Colonic mucosa (tissue), 4 donors: ENCODE data around the gene DSTN. TPM values are rescaled to one million over a fixed set of nuclear protein-coding genes. Genes with fewer than 3 reads are reported as not detected.

Experiments
- DNase-seq: peaks from one replicate; pipeline ENCODE4 v3.0.0-alpha.2; 2020
- H3K27ac ChIP-seq: fragments of 200-600 bp; one replicate; pipeline ENCODE4 v1.8.0; 2021
- H3K27me3 ChIP-seq: fragments of 200-600 bp; one replicate; pipeline ENCODE4 v1.8.0; 2021
- H3K36me3 ChIP-seq: fragments of 200-600 bp; one replicate; pipeline ENCODE4 v1.8.0; 2021
- H3K4me1 ChIP-seq: fragments of 200-600 bp; one replicate; pipeline ENCODE4 v1.8.0; 2021; ENCODE audit warnings: mild to moderate bottlenecking
- H3K4me3 ChIP-seq: fragments of 200-600 bp; one replicate; pipeline ENCODE4 v1.8.0; 2021
- H3K9ac ChIP-seq, 2 donors: one replicate each; pipeline ENCODE4 v1.7.0; 2013; ENCODE audit warnings: control low read depth in 2 of 2, low read depth in 2 of 2, low read length in 2 of 2
- H3K9me3 ChIP-seq: fragments of 200-600 bp; one replicate; pipeline ENCODE4 v1.8.0; 2021
- intact Hi-C: fragments of 100-400 bp; cut with DNase I; formaldehyde crosslinking; loops from one replicate; pipeline ENCODE4 v1.14.1; 2022
- total RNA-seq, 2 donors: library from RNA; stranded (reverse); fragmentation: NEBNext Ultra II Directional in 1 of 2; extraction: Animal tissue kit (Norgen Biotek cat#: 25700) in 1 of 2; gene quantifications; one replicate each; pipeline ENCODE4 v1.2.1, GENCODE V29; 2021
- TF ChIP-seq, protein P1 (sequence below): fragments of 200-600 bp; IDR thresholded peaks from one replicate; pipeline ENCODE4 v1.8.0; 2022; ENCODE audit warnings: antibody characterized with exemption, mild to moderate bottlenecking
- donor health status: healthy.
- donor health status: DM: no; HTN: no; CAD: no.
- donor health status: DM: no; HTN: no; CAD: no.

DSTN gene
- total RNA-seq, 2 donors from 2014 or later = 247 to 437 TPM

DNA sequence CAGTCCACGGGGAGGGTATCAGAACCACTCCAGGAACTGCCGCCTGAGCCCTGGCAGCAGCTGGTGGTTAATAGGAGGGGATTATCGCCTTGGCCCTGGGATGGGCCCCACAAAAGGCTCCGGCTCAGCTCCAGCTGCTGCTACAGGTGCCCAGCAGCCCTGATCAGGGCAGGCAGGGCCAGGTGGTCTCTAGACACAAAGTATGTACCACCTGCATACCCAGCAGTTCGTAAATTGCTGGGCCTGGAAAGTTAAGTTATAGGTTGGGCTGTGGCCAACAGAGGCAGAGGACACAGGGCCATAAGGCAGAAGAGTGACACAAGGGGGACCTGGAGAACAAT lies 77.1 kb downstream of the DSTN start:
- H3K36me3 ChIP-seq = peaks cover 8% of the 10 kb centered on the region
- TF ChIP-seq, protein P1, sequence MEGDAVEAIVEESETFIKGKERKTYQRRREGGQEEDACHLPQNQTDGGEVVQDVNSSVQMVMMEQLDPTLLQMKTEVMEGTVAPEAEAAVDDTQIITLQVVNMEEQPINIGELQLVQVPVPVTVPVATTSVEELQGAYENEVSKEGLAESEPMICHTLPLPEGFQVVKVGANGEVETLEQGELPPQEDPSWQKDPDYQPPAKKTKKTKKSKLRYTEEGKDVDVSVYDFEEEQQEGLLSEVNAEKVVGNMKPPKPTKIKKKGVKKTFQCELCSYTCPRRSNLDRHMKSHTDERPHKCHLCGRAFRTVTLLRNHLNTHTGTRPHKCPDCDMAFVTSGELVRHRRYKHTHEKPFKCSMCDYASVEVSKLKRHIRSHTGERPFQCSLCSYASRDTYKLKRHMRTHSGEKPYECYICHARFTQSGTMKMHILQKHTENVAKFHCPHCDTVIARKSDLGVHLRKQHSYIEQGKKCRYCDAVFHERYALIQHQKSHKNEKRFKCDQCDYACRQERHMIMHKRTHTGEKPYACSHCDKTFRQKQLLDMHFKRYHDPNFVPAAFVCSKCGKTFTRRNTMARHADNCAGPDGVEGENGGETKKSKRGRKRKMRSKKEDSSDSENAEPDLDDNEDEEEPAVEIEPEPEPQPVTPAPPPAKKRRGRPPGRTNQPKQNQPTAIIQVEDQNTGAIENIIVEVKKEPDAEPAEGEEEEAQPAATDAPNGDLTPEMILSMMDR = no peak
- no peak overlapping the region for H3K4me3 ChIP-seq
- H3K9me3 ChIP-seq = no peaks in the 10 kb centered on the region
- peaks cover 19% of the 10 kb centered on the region for H3K4me1 ChIP-seq
- no peak overlapping the region for H3K9ac ChIP-seq
- intact Hi-C loops = no loop called here
- no peak overlapping the region for H3K27ac ChIP-seq
- H3K27me3 ChIP-seq = no peaks in the 10 kb centered on the region
- no peak for DNase-seq

DNA sequence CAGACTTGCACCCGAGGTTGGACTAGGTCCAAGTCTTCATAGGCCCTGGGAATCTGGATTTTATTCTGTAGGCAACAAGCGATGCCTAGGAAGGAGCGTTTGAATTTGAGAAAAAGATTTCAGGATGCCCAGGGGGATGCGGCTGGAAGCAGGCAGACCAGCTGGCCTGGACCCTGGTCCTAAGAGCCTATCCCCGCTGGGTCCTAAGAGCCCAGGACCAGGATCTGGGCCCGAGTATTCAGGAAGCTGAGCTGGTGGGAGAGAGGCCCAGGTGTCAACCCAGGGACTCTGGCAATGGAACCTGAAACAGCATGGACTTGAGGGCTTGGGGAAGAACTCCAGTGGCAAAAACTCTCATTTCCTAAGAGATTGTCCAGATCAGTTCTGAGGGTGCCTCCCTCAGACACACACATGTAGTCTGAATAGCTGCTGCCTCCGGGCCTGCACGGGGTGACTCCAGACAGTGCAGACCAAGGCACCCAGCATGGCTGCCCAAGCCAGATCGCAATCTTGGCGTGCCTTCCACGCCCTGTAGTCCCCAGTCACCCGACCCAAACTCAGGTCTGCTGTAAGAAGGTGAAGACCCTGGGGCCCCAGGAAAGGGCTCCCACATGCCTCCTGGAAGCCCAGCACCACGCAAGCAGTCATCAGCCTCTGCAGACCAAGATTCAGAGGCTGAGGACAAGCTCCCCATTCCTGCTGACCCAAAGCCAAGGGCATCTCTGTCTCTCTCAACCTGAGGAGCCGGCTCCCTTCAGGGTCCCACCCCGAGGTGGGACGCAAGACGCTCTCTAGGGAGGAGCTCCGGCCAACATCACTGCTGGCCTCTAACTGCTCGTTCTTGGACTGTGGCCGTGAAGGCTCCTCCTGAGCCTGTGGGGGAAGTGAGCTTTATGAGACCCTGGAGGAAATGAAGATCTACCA lies 77.8 kb downstream of the DSTN start:
- TF ChIP-seq, protein P1 = no peak
- H3K4me1 ChIP-seq = peaks cover 19% of the 10 kb centered on the region
- peaks cover 1% of the 10 kb centered on the region for H3K36me3 ChIP-seq
- intact Hi-C loops = no loop called here
- DNase-seq = no peak
- no peak overlapping the region for H3K27ac ChIP-seq
- no peaks in the 10 kb centered on the region for H3K9me3 ChIP-seq
- no peak overlapping the region for H3K4me3 ChIP-seq
- no peak overlapping the region for H3K9ac ChIP-seq
- H3K27me3 ChIP-seq = no peaks in the 10 kb centered on the region

DNA sequence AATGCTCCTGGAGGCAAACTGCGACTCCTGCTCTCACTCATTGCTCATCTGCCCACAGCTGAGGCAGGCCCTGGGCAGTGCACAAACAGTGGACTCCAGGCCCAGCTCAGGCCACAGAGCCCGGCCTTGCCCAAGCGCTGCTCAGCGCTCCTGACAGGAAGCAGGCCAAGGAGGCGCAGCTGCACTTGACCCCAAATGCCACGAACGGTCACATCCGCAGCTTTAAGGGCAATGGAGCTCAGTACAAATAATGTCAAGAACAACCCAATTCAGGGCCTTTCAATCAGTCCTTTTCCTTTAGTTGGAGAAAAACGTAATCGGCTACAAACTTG lies 78.4 kb downstream of the DSTN start:
- Histone ChIP-seq H3K27me3 (no peaks in the 10 kb centered on the region), H3K4me1 (peaks cover 19% of the 10 kb centered on the region), H3K27ac (no peak overlapping the region), H3K9me3 (no peaks in the 10 kb centered on the region), H3K4me3 (no peak overlapping the region), H3K36me3 (no peaks in the 10 kb centered on the region), H3K9ac (peak overlapping the region in 1 of 2 donors; percentile 9)
- intact Hi-C loops = no loop called here
- no peak for DNase-seq
- TF ChIP-seq, protein P1 = no peak

DNA sequence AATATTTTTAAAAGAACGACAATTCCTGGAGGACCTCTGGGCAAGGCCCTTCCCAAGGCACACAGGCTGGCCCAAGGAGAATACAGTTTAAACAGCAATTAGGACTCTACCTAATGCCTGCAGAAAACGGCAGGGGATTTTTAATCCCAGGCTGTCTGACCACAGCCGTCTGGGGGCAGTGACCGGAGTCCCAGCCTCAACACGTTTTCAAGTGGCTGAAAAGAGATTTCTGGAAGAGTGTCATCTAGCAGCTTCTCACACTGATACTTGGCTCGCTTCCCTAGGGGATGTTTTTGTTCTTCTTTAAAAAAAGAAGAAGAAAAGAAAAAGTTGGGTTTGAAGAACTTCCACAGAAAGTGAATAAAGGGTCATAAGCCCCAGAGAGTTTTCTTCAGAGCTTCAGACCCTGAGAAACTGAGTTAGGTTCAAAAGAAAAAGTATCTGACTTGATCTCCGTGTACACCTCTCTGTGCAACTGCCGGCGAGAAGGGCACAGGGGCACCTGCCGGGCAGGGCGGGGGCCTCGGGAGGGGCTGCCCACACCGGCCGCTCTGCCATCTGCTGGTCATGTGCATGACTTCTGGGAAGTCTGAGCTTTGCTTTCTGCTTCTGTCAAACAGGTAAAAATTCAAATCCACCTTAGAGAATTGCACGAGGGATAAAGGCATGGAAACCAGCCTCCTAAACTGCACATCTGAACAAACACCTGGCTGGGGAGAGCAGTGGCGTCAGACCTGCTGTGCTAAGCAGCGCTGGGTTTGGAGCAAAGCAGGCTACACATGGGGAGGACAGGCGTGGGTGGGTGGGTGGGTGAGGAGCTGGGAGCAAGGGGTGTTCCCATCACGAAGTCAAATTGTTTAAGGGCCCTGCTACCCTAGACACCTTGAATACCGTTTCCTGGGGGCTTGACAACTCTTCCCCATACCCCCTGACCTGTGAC lies 79.2 kb downstream of the DSTN start:
- DNase-seq = peak; percentile 58
- intact Hi-C loops = no loop called here
- no peaks in the 10 kb centered on the region for H3K36me3 ChIP-seq
- H3K9me3 ChIP-seq = no peaks in the 10 kb centered on the region
- no peaks in the 10 kb centered on the region for H3K27me3 ChIP-seq
- H3K27ac ChIP-seq = no peak overlapping the region
- TF ChIP-seq, protein P1 = peak; percentile 36
- H3K9ac ChIP-seq = peak overlapping the region in 1 of 2 donors; percentile 37
- no peak overlapping the region for H3K4me3 ChIP-seq
- peaks cover 19% of the 10 kb centered on the region for H3K4me1 ChIP-seq

DNA sequence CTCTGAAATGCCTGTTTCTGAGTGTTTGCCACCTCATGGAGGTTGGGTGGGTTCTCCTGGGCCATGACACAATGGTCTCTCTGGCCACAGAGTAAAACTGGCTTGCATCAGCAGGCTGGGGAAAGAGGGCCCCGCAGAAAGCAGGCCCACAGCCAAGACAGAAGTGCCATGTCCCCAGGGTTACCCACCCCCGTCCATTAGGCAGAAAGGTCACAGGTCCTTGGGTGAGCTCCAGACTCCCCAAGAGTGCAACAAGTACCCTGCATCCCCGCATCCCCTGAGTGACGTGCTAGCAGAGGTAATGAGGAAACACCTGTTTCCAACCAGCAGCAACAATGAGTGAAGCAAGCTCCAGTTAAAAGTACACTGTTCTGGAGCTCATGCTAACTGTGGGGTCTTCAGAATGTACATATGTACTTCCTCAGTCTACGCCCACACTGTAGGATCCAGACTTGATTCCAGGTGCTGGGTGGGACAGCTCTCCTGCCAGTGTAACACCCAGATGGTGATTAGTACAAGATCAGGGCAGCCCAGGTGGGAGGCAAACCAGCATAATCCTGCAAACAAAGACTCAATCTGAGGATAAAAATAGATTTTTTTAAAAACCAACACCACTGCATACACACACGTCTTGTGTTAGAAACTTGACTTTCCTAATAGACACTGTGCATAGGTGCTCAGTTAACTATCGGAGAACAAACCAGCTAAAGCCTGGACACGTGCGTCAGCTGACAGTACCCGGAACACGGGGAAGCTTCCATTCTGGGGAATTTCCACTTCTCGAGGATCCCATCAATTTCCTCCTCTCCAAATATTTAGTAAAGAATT lies 80.6 kb downstream of the DSTN start:
- peaks cover 17% of the 10 kb centered on the region for H3K4me1 ChIP-seq
- H3K36me3 ChIP-seq = peaks cover 6% of the 10 kb centered on the region
- intact Hi-C loops = no loop called here
- H3K27me3 ChIP-seq = no peaks in the 10 kb centered on the region
- TF ChIP-seq, protein P1 = no peak
- no peak overlapping the region for H3K9ac ChIP-seq
- DNase-seq = no peak
- H3K4me3 ChIP-seq = no peak overlapping the region
- H3K27ac ChIP-seq = no peak overlapping the region
- H3K9me3 ChIP-seq = no peaks in the 10 kb centered on the region
